BJ (cell line): Measurements from ENCODE around the gene MED16. TPM values are rescaled to one million over a fixed set of nuclear protein-coding genes. Genes with fewer than 3 reads are reported as not detected.

Source experiments
- CTCF ChIA-PET: fragments of 350-600 bp; formaldehyde crosslinking; extraction: SDS; loops from one replicate; lab custom pipeline; 2021; ENCODE audit warnings: antibody characterized with exemption, inconsistent platforms; lab: Yijun Ruan, JAX
- POLR2A ChIA-PET: fragments of 300-600 bp; sonication (Branson Sonifier 250); formaldehyde crosslinking; extraction: SDS; loops from one replicate; lab custom pipeline; 2021; ENCODE audit warnings: antibody characterized with exemption; lab: Charles Lee
- DNase-seq: peaks from one replicate; pipeline ENCODE4 v3.0.0-alpha.2; 2011; ENCODE audit warnings: low read depth
- H3K27me3 ChIP-seq: 2 replicates; pipeline ENCODE4 v1.6.0; 2011; ENCODE audit warnings: low read length; ENCODE audit not compliant: control insufficient read depth, insufficient read depth
- H3K36me3 ChIP-seq: 2 replicates; pipeline ENCODE4 v1.5.1; 2011; ENCODE audit warnings: low read length; ENCODE audit not compliant: control insufficient read depth, insufficient read depth
- H3K4me3 ChIP-seq: 2 replicates; pipeline ENCODE4 v1.5.1; 2011; ENCODE audit warnings: low read depth, mild to moderate bottlenecking, control low read depth, low read length
- CTCF ChIP-seq: IDR thresholded peaks from 2 replicates; pipeline ENCODE4 v1.5.1; 2011; ENCODE audit warnings: low read depth, mild to moderate bottlenecking, control low read depth, inconsistent platforms, low read length, moderate library complexity; ENCODE audit not compliant: insufficient read depth
- polyA minus RNA-seq: library from RNA; depleted of rRNA, polyadenylated mRNA; stranded (reverse); fragments of >200 nt; gene quantifications from 2 replicates; pipeline ENCODE4 v1.2.3, GENCODE V29; 2011; rRNA and poly(A)+ RNA removed
- polyA plus RNA-seq: library from polyadenylated mRNA; depleted of rRNA; stranded (reverse); fragments of >200 nt; gene quantifications from 2 replicates; pipeline ENCODE4 v1.2.3, GENCODE V29; 2011; rRNA removed

Gene MED16
- polyA plus RNA-seq (21.5 and 39.8 TPM in 2 replicates), polyA minus RNA-seq (30.5 and 34.7 TPM in 2 replicates)

- Histone ChIP-seq H3K27me3 (no peaks in the 10 kb centered on the region), H3K4me3 (peak within 1 kb of the TSS; percentile 85), H3K36me3 (peaks cover 23% of the 10 kb centered on the region)
- ChIA-PET CTCF (interaction anchor here (0.6 to 1.3 kb wide), 9 partner anchors 14 to 116 kb away, joined by 3 to 5 read pairs (median 3); no protein-coding TSS in a partner anchor), POLR2A (no interaction called here)
- TF ChIP-seq CTCF = no peak
- peak; percentile 47 for DNase-seq
Observed at GRCh38 chr19:892894-893689, at the start of gene MED16, which contains the start of gene RNU6-9. Gene MED16, minus strand, starts transcription at chr19:893187. Its CDS starts 2,056 bp downstream, at chr19:891131. Gene RNU6-9, plus strand, starts transcription at chr19:893484.

GRCh38 chr19:942133-942645, 49.2 kb upstream of the MED16 start:
- TF ChIP-seq CTCF = no peak
- ChIA-PET CTCF (interaction anchor here (0.9 kb wide), 1 partner anchor 42 kb away, joined by 4 read pairs; the partner anchor contains the start of gene WDR18), POLR2A (no interaction called here)
- no peak for DNase-seq
- Histone ChIP-seq H3K4me3 (no peak overlapping the region), H3K27me3 (no peaks in the 10 kb centered on the region), H3K36me3 (peaks cover 37% of the 10 kb centered on the region)

GRCh38 chr19:941292-942132, 48.5 kb upstream of the MED16 start:
- ChIA-PET POLR2A (no interaction called here), CTCF (no interaction called here)
- no peak for TF ChIP-seq CTCF
- no peak for DNase-seq
- Histone ChIP-seq H3K27me3 (no peaks in the 10 kb centered on the region), H3K4me3 (peak overlapping the region; percentile 11; the same call in 1 of the 2 replicates), H3K36me3 (peaks cover 36% of the 10 kb centered on the region)

- no peak for TF ChIP-seq CTCF
- H3K36me3 ChIP-seq = peaks cover 39% of the 10 kb centered on the region
- no peak overlapping the region; the same call in none of the 2 replicates for H3K4me3 ChIP-seq
- ChIA-PET CTCF (no interaction called here), POLR2A (interaction anchor here (0.6 kb wide), 1 partner anchor 88 kb away, joined by 6 read pairs; no protein-coding TSS in a partner anchor)
- DNase-seq = no peak
- no peaks in the 10 kb centered on the region for H3K27me3 ChIP-seq
Observed at GRCh38 chr19:940591-941291, 47.8 kb upstream of the MED16 start.
